Fibroblast of lung (primary cell): ENCODE measurements around the gene C2orf81. TPM values are rescaled to one million over a fixed set of nuclear protein-coding genes. Genes with fewer than 3 reads are reported as not detected.

Experiments
- DNase-seq, 2 donors: peaks; one replicate each; pipeline versions ENCODE4 v3.0.0 to v3.0.0-alpha.2; 2010; ENCODE audit warnings: low read depth in 2 of 2
- H2AFZ ChIP-seq: 2 replicates; pipeline ENCODE4 v1.5.1; 2012; ENCODE audit warnings: low read length, control low read depth, inconsistent platforms
- H3K27ac ChIP-seq: 2 replicates; pipeline ENCODE4 v1.5.1; 2011; ENCODE audit warnings: low read length, control low read depth; ENCODE audit not compliant: insufficient read depth
- H3K27me3 ChIP-seq: 2 replicates; pipeline ENCODE4 v1.5.1; 2011; ENCODE audit warnings: mild to moderate bottlenecking, low read length; ENCODE audit not compliant: control insufficient read depth, insufficient read depth
- H3K36me3 ChIP-seq: 2 replicates; pipeline ENCODE4 v1.5.1; 2011; ENCODE audit warnings: low read length; ENCODE audit not compliant: control insufficient read depth, insufficient read depth
- H3K4me1 ChIP-seq: 2 replicates; pipeline ENCODE4 v1.5.1; 2011; ENCODE audit warnings: low read length; ENCODE audit not compliant: control insufficient read depth, insufficient read depth; ENCODE audit errors: extremely low read depth
- H3K4me2 ChIP-seq: 2 replicates; pipeline ENCODE4 v1.5.1; 2011; ENCODE audit warnings: low read length, control low read depth; ENCODE audit not compliant: insufficient read depth; ENCODE audit errors: extremely low read depth
- H3K4me3 ChIP-seq, 4 experiments: fragments of 200-600 bp in 1 of 4; sonication (generic) in 1 of 4; replicated peaks in 1 of 4; 2 replicates each; pipeline ENCODE4 v1.5.1; 2011 to 2016; ENCODE audit warnings: low read length in 4 of 4, low read depth in 3 of 4, mild to moderate bottlenecking in 3 of 4, control low read depth in 2 of 4, inconsistent platforms in 1 of 4, mixed read lengths in 1 of 4; ENCODE audit not compliant: insufficient read depth in 1 of 4; ENCODE audit errors: control extremely low read depth in 1 of 4
- H3K79me2 ChIP-seq: 2 replicates; pipeline ENCODE4 v1.5.1; 2012; ENCODE audit warnings: mild to moderate bottlenecking, low read length, inconsistent platforms; ENCODE audit not compliant: control insufficient read depth, insufficient read depth
- H3K9ac ChIP-seq: 2 replicates; pipeline ENCODE4 v1.5.1; 2011; ENCODE audit warnings: mild to moderate bottlenecking, low read length, control low read depth; ENCODE audit not compliant: insufficient read depth
- H3K9me3 ChIP-seq: 2 replicates; pipeline ENCODE4 v1.5.1; 2012; ENCODE audit warnings: low read depth, low read length; ENCODE audit not compliant: control insufficient read depth, insufficient read depth
- H4K20me1 ChIP-seq: 2 replicates; pipeline ENCODE4 v1.5.1; 2011; ENCODE audit warnings: low read length; ENCODE audit not compliant: control insufficient read depth, insufficient read depth; ENCODE audit errors: extremely low read depth
- EZH2 ChIP-seq: IDR thresholded peaks from 2 replicates; pipeline ENCODE4 v1.5.1; 2012; ENCODE audit warnings: low read length, control low read depth, mild to moderate bottlenecking; ENCODE audit errors: missing control alignments
- polyA plus RNA-seq, 2 donors: library from polyadenylated mRNA; depleted of rRNA in 1 of 2; stranded (reverse) in 1 of 2; unstranded in 1 of 2; fragments of >200 nt; gene quantifications; 2 replicates each; pipeline ENCODE4 v1.2.1, GENCODE V29; 2011 to 2012; ENCODE audit warnings: missing spikeins in 1 of 2
- total RNA-seq: library from RNA; depleted of rRNA; stranded (reverse); fragments of >200 nt; gene quantifications from 2 replicates; pipeline ENCODE4 v1.2.1, GENCODE V29; 2014
- TF ChIP-seq, protein P1 (sequence below), 2 donors: IDR thresholded peaks in 1 of 2; conservative IDR thresholded peaks in 1 of 2; 1 replicate in 1 of 2; 2 replicates in 1 of 2; pipeline ENCODE4 v1.5.1; 2011 to 2012; ENCODE audit warnings: low read length in 2 of 2, control low read depth in 1 of 2, inconsistent platforms in 1 of 2, low read depth in 1 of 2, mild to moderate bottlenecking in 1 of 2

The C2orf81 gene
- total and polyA plus RNA-seq, 2 donors (not counting 1 experiment from before 2014, with no cell fraction given), result 0.25 to 1.5 TPM

DNA sequence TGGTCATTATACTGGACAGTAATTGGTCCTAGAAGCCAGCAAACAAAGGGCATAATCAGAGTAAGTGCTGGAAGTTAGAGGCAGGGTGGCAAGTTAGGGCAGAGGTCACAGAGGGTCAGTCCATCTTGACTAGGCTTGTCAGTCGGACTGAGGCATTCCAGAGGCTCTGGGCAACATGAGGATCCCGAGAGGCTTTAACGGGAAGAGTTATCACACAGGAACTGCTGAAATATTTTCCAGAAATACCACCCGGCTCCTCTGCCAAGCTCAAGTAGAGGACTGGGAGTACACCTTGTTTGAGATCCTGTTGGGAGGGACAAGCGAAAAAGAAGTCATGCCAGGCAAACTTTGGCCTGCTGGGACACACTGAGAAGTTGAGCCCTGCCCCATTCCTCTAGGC lies 13.7 kb downstream of the C2orf81 start:
- DNase-seq, result no peak
- Histone ChIP-seq H3K4me1 (no peaks in the 10 kb centered on the region), H3K4me3 (no peak overlapping the region), H3K27ac (no peak overlapping the region), H3K9me3 (no peaks in the 10 kb centered on the region), H2AFZ (no peak overlapping the region), H3K9ac (no peak overlapping the region), H3K36me3 (no peaks in the 10 kb centered on the region), H4K20me1 (no peaks in the 10 kb centered on the region), H3K79me2 (no peaks in the 10 kb centered on the region), H3K27me3 (no peaks in the 10 kb centered on the region), H3K4me2 (no peak overlapping the region)
- TF ChIP-seq EZH2, result no peak
- TF ChIP-seq, protein P1, sequence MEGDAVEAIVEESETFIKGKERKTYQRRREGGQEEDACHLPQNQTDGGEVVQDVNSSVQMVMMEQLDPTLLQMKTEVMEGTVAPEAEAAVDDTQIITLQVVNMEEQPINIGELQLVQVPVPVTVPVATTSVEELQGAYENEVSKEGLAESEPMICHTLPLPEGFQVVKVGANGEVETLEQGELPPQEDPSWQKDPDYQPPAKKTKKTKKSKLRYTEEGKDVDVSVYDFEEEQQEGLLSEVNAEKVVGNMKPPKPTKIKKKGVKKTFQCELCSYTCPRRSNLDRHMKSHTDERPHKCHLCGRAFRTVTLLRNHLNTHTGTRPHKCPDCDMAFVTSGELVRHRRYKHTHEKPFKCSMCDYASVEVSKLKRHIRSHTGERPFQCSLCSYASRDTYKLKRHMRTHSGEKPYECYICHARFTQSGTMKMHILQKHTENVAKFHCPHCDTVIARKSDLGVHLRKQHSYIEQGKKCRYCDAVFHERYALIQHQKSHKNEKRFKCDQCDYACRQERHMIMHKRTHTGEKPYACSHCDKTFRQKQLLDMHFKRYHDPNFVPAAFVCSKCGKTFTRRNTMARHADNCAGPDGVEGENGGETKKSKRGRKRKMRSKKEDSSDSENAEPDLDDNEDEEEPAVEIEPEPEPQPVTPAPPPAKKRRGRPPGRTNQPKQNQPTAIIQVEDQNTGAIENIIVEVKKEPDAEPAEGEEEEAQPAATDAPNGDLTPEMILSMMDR (conservative IDR thresholded peaks at IDR 0.05 in 1 of 2, IDR thresholded peaks at IDR 0.05 in 1 of 2; ENCODE audit: low read depth in 1 of 2, low read length in 2 of 2), result no peak

DNA sequence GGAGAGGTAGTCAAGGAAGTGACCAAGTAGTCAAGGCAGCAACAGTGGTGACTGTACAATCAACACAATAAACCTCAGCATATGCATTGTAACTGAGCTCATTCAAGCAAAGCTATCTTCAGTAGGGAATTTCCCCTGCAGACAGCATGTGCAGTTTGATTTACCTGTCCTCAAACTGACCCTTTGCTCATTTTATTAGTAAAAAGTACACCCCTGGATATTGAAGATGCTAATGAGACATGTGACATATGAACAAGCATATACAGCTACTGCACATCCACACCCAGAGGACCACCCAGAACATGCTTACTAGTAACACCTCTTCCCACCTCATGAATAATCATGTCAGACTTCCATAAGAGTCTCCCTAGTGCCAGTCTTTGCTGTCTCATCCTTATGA lies 15.4 kb downstream of the C2orf81 start:
- H3K4me3 ChIP-seq, result no peak overlapping the region
- H3K27ac ChIP-seq, result no peak overlapping the region
- H3K9me3 ChIP-seq, result no peaks in the 10 kb centered on the region
- H2AFZ ChIP-seq, result no peak overlapping the region
- H4K20me1 ChIP-seq, result no peaks in the 10 kb centered on the region
- H3K4me2 ChIP-seq, result no peak overlapping the region
- TF ChIP-seq, protein P1 (conservative IDR thresholded peaks at IDR 0.05 in 1 of 2, IDR thresholded peaks at IDR 0.05 in 1 of 2; ENCODE audit: low read depth in 1 of 2, low read length in 2 of 2), result no peak
- TF ChIP-seq EZH2, result no peak
- H3K4me1 ChIP-seq, result no peaks in the 10 kb centered on the region
- H3K9ac ChIP-seq, result no peak overlapping the region
- no peaks in the 10 kb centered on the region for H3K27me3 ChIP-seq
- no peak for DNase-seq
- H3K36me3 ChIP-seq, result no peaks in the 10 kb centered on the region
- H3K79me2 ChIP-seq, result no peaks in the 10 kb centered on the region

GRCh38 chr2:74401891-74402290 lies 19.5 kb downstream of the C2orf81 start:
- no peak for DNase-seq
- no peaks in the 10 kb centered on the region for H3K4me1 ChIP-seq

More at GRCh38 chr2:74401891-74402290, 19.5 kb downstream of the C2orf81 start:
- no peak for TF ChIP-seq EZH2
- TF ChIP-seq, protein P1 (conservative IDR thresholded peaks at IDR 0.05 in 1 of 2, IDR thresholded peaks at IDR 0.05 in 1 of 2; ENCODE audit: low read depth in 1 of 2, low read length in 2 of 2), result no peak
- Histone ChIP-seq H3K4me3 (no peak overlapping the region), H3K27me3 (no peaks in the 10 kb centered on the region), H3K79me2 (no peaks in the 10 kb centered on the region), H3K9ac (no peak overlapping the region), H2AFZ (no peak overlapping the region), H3K9me3 (no peaks in the 10 kb centered on the region), H3K4me2 (no peak overlapping the region), H3K36me3 (no peaks in the 10 kb centered on the region), H4K20me1 (no peaks in the 10 kb centered on the region), H3K27ac (no peak overlapping the region)
